ENCODE data around the gene YIPF2.

- TF ChIP-seq POLR2AphosphoS2 (conservative IDR thresholded peaks at IDR 0.05; ENCODE audit: low read length) (no peak), RNF2 (IDR thresholded peaks at IDR 0.05; ENCODE audit: borderline replicate concordance, low read depth) (no peak), BCL3 (IDR thresholded peaks at IDR 0.05) (no peak), CTCF (IDR thresholded peaks at IDR 0.05) (no peak), CEBPB (IDR thresholded peaks at IDR 0.05) (no peak), RCOR1 (IDR thresholded peaks at IDR 0.05; ENCODE audit: low read depth, low read length) (no peak), EP300 (IDR thresholded peaks at IDR 0.05) (no peak), ELK1 (IDR thresholded peaks at IDR 0.05; ENCODE audit: low read depth, low read length) (no peak), NFE2L2 (conservative IDR thresholded peaks at IDR 0.05; ENCODE audit: low read length) (no peak), POLR2A (IDR thresholded peaks at IDR 0.05; ENCODE audit: low read length) (no peak)
Observed at GRCh38 chr19:10895363-10895762, 33.1 kb downstream of the YIPF2 start.

All from A549 (cell line).